OCI-LY7 (cell line): ENCODE measurements around the gene BPIFB2. TPM values are rescaled to one million over a fixed set of nuclear protein-coding genes. Genes with fewer than 3 reads are reported as not detected.

Experiments
- BruUV-seq: library from RNA; stranded (reverse); fragments of 400-500 nt; replicated peaks from 2 replicates; lab custom pipeline; 2021; lab: Mats Ljungman, UMichigan
- CTCF ChIA-PET: fragments of 300-600 bp; sonication (Branson Sonifier 250); formaldehyde crosslinking; loops from one replicate; lab custom pipeline; 2022; ENCODE audit warnings: antibody characterized with exemption; ENCODE audit not compliant: unreplicated experiment; lab: Charles Lee
- POLR2A ChIA-PET: fragments of 300-600 bp; sonication (Branson Sonifier 250); formaldehyde crosslinking; loops from one replicate; lab custom pipeline; 2022; ENCODE audit warnings: antibody characterized with exemption; lab: Charles Lee
- DNase-seq: peaks from one replicate; pipeline ENCODE4 v3.0.0-alpha.2; 2015; ENCODE audit warnings: low spot score
- H2AFZ ChIP-seq: fragments of 200-600 bp; sonication (generic), shearing (Covaris generic); 2 replicates; pipeline ENCODE4 v1.6.1; 2014; ENCODE audit warnings: mild to moderate bottlenecking, antibody characterized with exemption, low read length, moderate library complexity
- H3K27ac ChIP-seq: fragments of 200-600 bp; sonication (generic); 2 replicates; pipeline ENCODE4 v1.5.1; 2014; ENCODE audit warnings: mixed run types, low read depth, mild to moderate bottlenecking, moderate library complexity, low read length, inconsistent platforms; ENCODE audit not compliant: poor library complexity, severe bottlenecking
- H3K36me3 ChIP-seq: fragments of 200-600 bp; sonication (generic); 2 replicates; pipeline ENCODE4 v1.6.1; 2014; ENCODE audit warnings: mild to moderate bottlenecking, antibody characterized with exemption, low read length, moderate library complexity, mixed read lengths; ENCODE audit not compliant: insufficient read depth
- H3K4me1 ChIP-seq: fragments of 200-600 bp; sonication (generic); 2 replicates; pipeline ENCODE4 v1.5.1; 2014; ENCODE audit warnings: mild to moderate bottlenecking, low read length; ENCODE audit not compliant: insufficient read depth, poor library complexity, severe bottlenecking
- H3K4me2 ChIP-seq: fragments of 200-600 bp; sonication (generic); 2 replicates; pipeline ENCODE4 v1.6.1; 2014; ENCODE audit warnings: mild to moderate bottlenecking, low read length
- H3K4me3 ChIP-seq: fragments of 200-600 bp; sonication (generic); 2 replicates; pipeline ENCODE4 v1.5.1; 2014; ENCODE audit warnings: mild to moderate bottlenecking, low read depth, low read length; ENCODE audit not compliant: poor library complexity, severe bottlenecking
- H3K79me2 ChIP-seq: fragments of 200-600 bp; sonication (generic); 2 replicates; pipeline ENCODE4 v1.6.1; 2016; ENCODE audit warnings: low read depth, mild to moderate bottlenecking, low read length, moderate library complexity, mixed read lengths; ENCODE audit not compliant: insufficient read depth
- H3K9me2 ChIP-seq: fragments of 200-600 bp; sonication (generic); 2 replicates; pipeline ENCODE4 v1.6.1; 2016; ENCODE audit warnings: mild to moderate bottlenecking, low read length, mixed read lengths; ENCODE audit not compliant: insufficient read depth
- H3K9me3 ChIP-seq: fragments of 200-600 bp; sonication (generic); 2 replicates; pipeline ENCODE4 v1.6.1; 2014; ENCODE audit warnings: mild to moderate bottlenecking, mixed run types, low read length, mixed read lengths
- H4K20me1 ChIP-seq: fragments of 200-600 bp; sonication (generic); 2 replicates; pipeline ENCODE4 v1.6.1; 2014; ENCODE audit warnings: mild to moderate bottlenecking, antibody characterized with exemption, low read length, moderate library complexity, mixed read lengths; ENCODE audit not compliant: insufficient read depth
- EZH2phosphoT487 ChIP-seq: fragments of 200-600 bp; sonication (generic); IDR thresholded peaks from 2 replicates; pipeline ENCODE4 v1.6.1; 2018; ENCODE audit warnings: low read depth, borderline replicate concordance, mild to moderate bottlenecking, mixed run types, antibody characterized with exemption, low read length, moderate library complexity, mixed read lengths
- intact Hi-C: fragments of 100-400 bp; cut with micrococcal nuclease; formaldehyde crosslinking; loops from one replicate; pipeline ENCODE4 v1.10.0; 2022; ENCODE audit not compliant: unreplicated experiment
- total RNA-seq, 2 experiments: library from RNA; depleted of rRNA in 1 of 2; stranded (reverse); fragments of >200 nt in 1 of 2; shearing (Covaris generic) in 1 of 2; gene quantifications; 2 replicates each; pipeline ENCODE4 v1.2.3, GENCODE V29; 2014 to 2022
- TF ChIP-seq, protein P1 (sequence below): fragments of 200-600 bp; sonication (generic); conservative IDR thresholded peaks from 2 replicates; pipeline ENCODE4 v1.5.1; 2014; ENCODE audit warnings: mild to moderate bottlenecking, antibody characterized with exemption, low read length, moderate library complexity, mixed read lengths

The BPIFB2 gene
- total RNA-seq, 2 experiments from 2014 or later, result not detected

GRCh38 chr20:33005908-33006775 is 1.4 kb upstream of the BPIFB2 start:
- CTCF ChIA-PET, result no interaction called here
- TF ChIP-seq EZH2phosphoT487, result no peak
- TF ChIP-seq, protein P1, sequence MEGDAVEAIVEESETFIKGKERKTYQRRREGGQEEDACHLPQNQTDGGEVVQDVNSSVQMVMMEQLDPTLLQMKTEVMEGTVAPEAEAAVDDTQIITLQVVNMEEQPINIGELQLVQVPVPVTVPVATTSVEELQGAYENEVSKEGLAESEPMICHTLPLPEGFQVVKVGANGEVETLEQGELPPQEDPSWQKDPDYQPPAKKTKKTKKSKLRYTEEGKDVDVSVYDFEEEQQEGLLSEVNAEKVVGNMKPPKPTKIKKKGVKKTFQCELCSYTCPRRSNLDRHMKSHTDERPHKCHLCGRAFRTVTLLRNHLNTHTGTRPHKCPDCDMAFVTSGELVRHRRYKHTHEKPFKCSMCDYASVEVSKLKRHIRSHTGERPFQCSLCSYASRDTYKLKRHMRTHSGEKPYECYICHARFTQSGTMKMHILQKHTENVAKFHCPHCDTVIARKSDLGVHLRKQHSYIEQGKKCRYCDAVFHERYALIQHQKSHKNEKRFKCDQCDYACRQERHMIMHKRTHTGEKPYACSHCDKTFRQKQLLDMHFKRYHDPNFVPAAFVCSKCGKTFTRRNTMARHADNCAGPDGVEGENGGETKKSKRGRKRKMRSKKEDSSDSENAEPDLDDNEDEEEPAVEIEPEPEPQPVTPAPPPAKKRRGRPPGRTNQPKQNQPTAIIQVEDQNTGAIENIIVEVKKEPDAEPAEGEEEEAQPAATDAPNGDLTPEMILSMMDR, result no peak
- Histone ChIP-seq H3K4me2 (no peak overlapping the region), H3K4me3 (no peak overlapping the region), H3K9me2 (no peaks in the 10 kb centered on the region), H3K79me2 (no peaks in the 10 kb centered on the region), H3K27ac (no peak overlapping the region), H4K20me1 (no peaks in the 10 kb centered on the region), H3K9me3 (peaks cover 8% of the 10 kb centered on the region; the same call in 1 of the 2 replicates), H3K36me3 (no peaks in the 10 kb centered on the region), H2AFZ (no peak overlapping the region), H3K4me1 (no peaks in the 10 kb centered on the region)
- intact Hi-C loops, result loop anchor here (1.0 kb wide), 1 partner anchor 104 kb away; no protein-coding TSS in a partner anchor
- POLR2A ChIA-PET, result no interaction called here
- DNase-seq, result no peak
- no TSS peak for BruUV-seq

DNA sequence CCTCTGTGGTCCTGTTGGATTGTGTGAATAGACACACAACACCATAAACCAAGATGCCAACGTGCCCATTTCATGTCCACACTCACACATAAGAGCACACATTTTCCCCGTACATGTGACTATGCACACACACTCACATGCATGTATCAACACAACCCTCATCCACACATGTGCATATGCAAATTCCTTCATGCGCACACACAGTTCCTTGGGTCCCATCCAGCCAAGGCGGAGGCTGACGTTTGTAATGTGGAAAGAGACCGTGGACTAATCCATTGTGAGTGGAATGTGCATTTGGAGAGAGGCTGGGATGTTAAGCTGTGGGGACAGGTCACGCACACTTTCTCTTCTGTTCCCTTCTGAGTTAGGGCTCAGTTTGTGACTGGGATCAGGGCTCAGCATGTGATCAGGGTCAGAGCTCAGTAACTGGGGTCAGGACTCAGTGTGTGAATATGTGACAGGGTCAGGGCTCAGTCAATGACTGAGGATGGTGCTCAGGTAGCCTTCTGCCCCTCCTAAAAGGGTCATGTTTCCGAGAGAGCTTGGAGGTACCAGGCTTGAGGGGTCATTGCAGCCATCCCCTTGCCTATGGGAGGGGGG is 628 bp upstream of the BPIFB2 start:
- intact Hi-C loops, result no loop called here
- H2AFZ ChIP-seq, result no peak overlapping the region
- peaks cover 8% of the 10 kb centered on the region; the same call in 1 of the 2 replicates for H3K9me3 ChIP-seq
- no peak for TF ChIP-seq EZH2phosphoT487
- TF ChIP-seq, protein P1, result no peak
- ChIA-PET CTCF (no interaction called here), POLR2A (no interaction called here)
- no peaks in the 10 kb centered on the region for H3K79me2 ChIP-seq
- no peaks in the 10 kb centered on the region for H4K20me1 ChIP-seq
- H3K9me2 ChIP-seq, result no peaks in the 10 kb centered on the region
- no peak overlapping the region for H3K4me3 ChIP-seq
- H3K4me2 ChIP-seq, result no peak overlapping the region
- H3K4me1 ChIP-seq, result no peaks in the 10 kb centered on the region
- no peaks in the 10 kb centered on the region for H3K36me3 ChIP-seq
- no peak for DNase-seq
- no TSS peak for BruUV-seq
- no peak overlapping the region for H3K27ac ChIP-seq
